HepG2 (cell line): ENCODE measurements around the gene SKIC2. TPM values are rescaled to one million over a fixed set of nuclear protein-coding genes. Genes with fewer than 3 reads are reported as not detected.

Source experiments
- CAMTA2 ChIP-seq: sonication (generic); formaldehyde crosslinking; IDR thresholded peaks from 2 replicates; pipeline ENCODE4 v1.4.0; 2020; ENCODE audit warnings: mild to moderate bottlenecking, missing genetic modification reagents, borderline replicate concordance
- CBFB ChIP-seq: sonication (generic); formaldehyde crosslinking; IDR thresholded peaks from 2 replicates; pipeline ENCODE4 v1.4.0; 2020; ENCODE audit warnings: missing genetic modification reagents
- FOXM1 ChIP-seq: sonication (generic); formaldehyde crosslinking; IDR thresholded peaks from 2 replicates; pipeline ENCODE4 v1.5.0; 2020; ENCODE audit warnings: missing genetic modification reagents
- FOXO1 ChIP-seq: sonication (generic); formaldehyde crosslinking; IDR thresholded peaks from 2 replicates; pipeline ENCODE4 v1.4.0; 2020; ENCODE audit warnings: missing genetic modification reagents
- GLI4 ChIP-seq: sonication (generic); formaldehyde crosslinking; IDR thresholded peaks from 2 replicates; pipeline ENCODE4 v1.5.1; 2020; ENCODE audit warnings: missing genetic modification reagents, mild to moderate bottlenecking, moderate library complexity, borderline replicate concordance
- HDAC1 ChIP-seq: sonication (generic); formaldehyde crosslinking; IDR thresholded peaks from 2 replicates; pipeline ENCODE4 v1.5.1; 2020; ENCODE audit warnings: mild to moderate bottlenecking, missing genetic modification reagents
- HOXA9 ChIP-seq: sonication (generic); formaldehyde crosslinking; IDR thresholded peaks from 2 replicates; pipeline ENCODE4 v1.8.1; 2022; ENCODE audit warnings: missing genetic modification reagents, mild to moderate bottlenecking, moderate library complexity, borderline replicate concordance
- JDP2 ChIP-seq: sonication (generic); formaldehyde crosslinking; IDR thresholded peaks from 2 replicates; pipeline ENCODE4 v1.8.1; 2022; ENCODE audit warnings: missing genetic modification reagents, borderline replicate concordance
- NONO ChIP-seq, 2 experiments: fragments of 450-650 bp in 1 of 2; sonication (generic) in 1 of 2; formaldehyde crosslinking in 1 of 2; IDR thresholded peaks in 1 of 2; conservative IDR thresholded peaks in 1 of 2; 2 replicates each; pipeline versions ENCODE4 v1.6.1 to v1.8.0; 2017 to 2022; ENCODE audit warnings: mild to moderate bottlenecking in 1 of 2, missing genetic modification reagents in 1 of 2, moderate library complexity in 1 of 2
- POLR2AphosphoS2 ChIP-seq: IDR thresholded peaks from 2 replicates; pipeline ENCODE4 v1.6.1; 2011; ENCODE audit warnings: low read depth, low read length, improper control_type of control experiment
- TSC22D2 ChIP-seq: sonication (generic); formaldehyde crosslinking; IDR thresholded peaks from 2 replicates; pipeline ENCODE4 v1.5.1; 2020; ENCODE audit warnings: missing genetic modification reagents, mild to moderate bottlenecking, borderline replicate concordance
- UBTF ChIP-seq: sonication (generic); formaldehyde crosslinking; IDR thresholded peaks from 2 replicates; pipeline ENCODE4 v1.4.0; 2020; ENCODE audit warnings: mild to moderate bottlenecking, missing genetic modification reagents
- ZBTB4 ChIP-seq: sonication (generic); formaldehyde crosslinking; IDR thresholded peaks from 2 replicates; pipeline ENCODE4 v1.4.0; 2020; ENCODE audit warnings: missing genetic modification reagents, mild to moderate bottlenecking, borderline replicate concordance
- ZNF3 ChIP-seq: IDR thresholded peaks from 2 replicates; pipeline ENCODE4 v1.7.0; 2017; ENCODE audit warnings: inconsistent platforms
- ZNF589 ChIP-seq: sonication (generic); formaldehyde crosslinking; conservative IDR thresholded peaks from 2 replicates; pipeline ENCODE4 v1.8.0; 2022; ENCODE audit warnings: mild to moderate bottlenecking, moderate library complexity, missing genetic modification reagents
- ZNF614 ChIP-seq: IDR thresholded peaks from 2 replicates; pipeline ENCODE4 v1.6.1; 2018; ENCODE audit warnings: missing biosample characterization, missing genetic modification reagents, inconsistent platforms, borderline replicate concordance
- ZNF713 ChIP-seq: sonication (generic); formaldehyde crosslinking; IDR thresholded peaks from 2 replicates; pipeline ENCODE4 v1.4.0; 2020; ENCODE audit warnings: mild to moderate bottlenecking, missing genetic modification reagents
- ZNF792 ChIP-seq: IDR thresholded peaks from 2 replicates; pipeline ENCODE4 v1.6.1; 2016
- polyA plus RNA-seq, 8 experiments: library from polyadenylated mRNA; depleted of rRNA in 3 of 8; stranded (reverse) in 7 of 8; unstranded in 1 of 8; fragments of >200 nt; fragmentation: Illumina TruSeq in 4 of 8; extraction: Trizol in 4 of 8; gene quantifications; 2 replicates each; pipeline versions ENCODE4 v1.2.1 to v1.2.3, GENCODE V29; 2011 to 2016; ENCODE audit warnings: low read depth in 4 of 8, missing spikeins in 1 of 8, mixed read lengths in 1 of 8; ENCODE audit not compliant: insufficient read depth in 1 of 8
- total RNA-seq, 5 experiments: library from RNA; depleted of rRNA; stranded (reverse); fragments of >200 nt; fragmentation: Illumina TruSeq; extraction: Trizol; gene quantifications; 2 replicates each; pipeline ENCODE4 v1.2.3, GENCODE V29; 2016; ENCODE audit warnings: low read depth in 1 of 5
- TF ChIP-seq, protein P1 (sequence below): sonication (generic); formaldehyde crosslinking; IDR thresholded peaks from 2 replicates; pipeline ENCODE4 v1.5.1; 2020; ENCODE audit warnings: mild to moderate bottlenecking, missing genetic modification reagents
- TF ChIP-seq, protein P2 (sequence below): IDR thresholded peaks from 2 replicates; pipeline ENCODE4 v1.6.1; 2016

SKIC2 gene
- total and polyA plus RNA-seq, 2 of the 13 experiments (the other 11 are each of a cell fraction or from before 2014, with no cell fraction given), result 67.1 to 68.4 TPM

- no peak for TF ChIP-seq ZBTB4 (CRISPR knock-in tag)
- TF ChIP-seq HDAC1 (CRISPR knock-in tag), result no peak
- TF ChIP-seq ZNF589 (CRISPR knock-in tag), result no peak
- TF ChIP-seq, protein P1, sequence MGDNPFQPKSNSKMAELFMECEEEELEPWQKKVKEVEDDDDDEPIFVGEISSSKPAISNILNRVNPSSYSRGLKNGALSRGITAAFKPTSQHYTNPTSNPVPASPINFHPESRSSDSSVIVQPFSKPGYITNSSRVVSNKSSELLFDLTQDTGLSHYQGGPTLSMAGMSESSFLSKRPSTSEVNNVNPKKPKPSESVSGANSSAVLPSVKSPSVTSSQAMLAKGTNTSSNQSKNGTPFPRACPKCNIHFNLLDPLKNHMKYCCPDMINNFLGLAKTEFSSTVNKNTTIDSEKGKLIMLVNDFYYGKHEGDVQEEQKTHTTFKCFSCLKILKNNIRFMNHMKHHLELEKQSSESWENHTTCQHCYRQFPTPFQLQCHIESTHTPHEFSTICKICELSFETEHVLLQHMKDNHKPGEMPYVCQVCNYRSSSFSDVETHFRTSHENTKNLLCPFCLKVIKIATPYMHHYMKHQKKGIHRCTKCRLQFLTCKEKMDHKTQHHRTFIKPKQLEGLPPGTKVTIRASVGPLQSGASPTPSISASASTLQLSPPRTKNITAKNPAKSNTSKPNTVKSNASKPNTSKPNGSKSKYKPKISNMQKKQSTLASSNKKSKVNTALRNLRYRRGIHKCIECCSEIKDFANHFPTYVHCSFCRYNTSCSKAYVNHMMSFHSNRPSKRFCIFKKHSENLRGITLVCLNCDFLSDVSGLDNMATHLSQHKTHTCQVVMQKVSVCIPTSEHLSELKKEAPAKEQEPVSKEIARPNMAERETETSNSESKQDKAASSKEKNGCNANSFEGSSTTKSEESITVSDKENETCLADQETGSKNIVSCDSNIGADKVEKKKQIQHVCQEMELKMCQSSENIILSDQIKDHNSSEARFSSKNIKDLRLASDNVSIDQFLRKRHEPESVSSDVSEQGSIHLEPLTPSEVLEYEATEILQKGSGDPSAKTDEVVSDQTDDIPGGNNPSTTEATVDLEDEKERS (CRISPR knock-in tag), result no peak
- no peak for TF ChIP-seq GLI4 (CRISPR knock-in tag)
- TF ChIP-seq TSC22D2, result no peak
- TF ChIP-seq ZNF3 (CRISPR knock-in tag), result no peak
- TF ChIP-seq UBTF (CRISPR knock-in tag), result 0 out of 2 replicates have a peak, but pooled peaks have one; percentile 1
- TF ChIP-seq NONO (IDR thresholded peaks at IDR 0.05), result no peak
- no peak for TF ChIP-seq NONO (CRISPR knock-in tag; conservative IDR thresholded peaks at IDR 0.05)
- TF ChIP-seq ZNF614 (CRISPR knock-in tag), result no peak
- TF ChIP-seq CBFB (CRISPR knock-in tag), result no peak
- TF ChIP-seq ZNF713 (CRISPR knock-in tag), result no peak
- no peak for TF ChIP-seq ZNF792
- TF ChIP-seq FOXM1, result no peak
- no peak for TF ChIP-seq FOXO1
- no peak for TF ChIP-seq HOXA9
- TF ChIP-seq, protein P2, sequence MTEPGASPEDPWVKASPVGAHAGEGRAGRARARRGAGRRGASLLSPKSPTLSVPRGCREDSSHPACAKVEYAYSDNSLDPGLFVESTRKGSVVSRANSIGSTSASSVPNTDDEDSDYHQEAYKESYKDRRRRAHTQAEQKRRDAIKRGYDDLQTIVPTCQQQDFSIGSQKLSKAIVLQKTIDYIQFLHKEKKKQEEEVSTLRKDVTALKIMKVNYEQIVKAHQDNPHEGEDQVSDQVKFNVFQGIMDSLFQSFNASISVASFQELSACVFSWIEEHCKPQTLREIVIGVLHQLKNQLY (CRISPR knock-in tag), result no peak
- TF ChIP-seq POLR2AphosphoS2, result no peak
- no peak for TF ChIP-seq CAMTA2
- TF ChIP-seq JDP2 (CRISPR knock-in tag), result no peak
Measured at GRCh38 chr6:31952140-31952805, 6.7 kb upstream of the SKIC2 start (continued).
